Measurements from ENCODE around the gene MICB.

GRCh38 chr6:31473244-31473643 lies 24.7 kb upstream of the MICB start:
- no peak for TF ChIP-seq EZH2 (IDR thresholded peaks at IDR 0.05; ENCODE audit: insufficient read depth, low read length)
- TF ChIP-seq CTCF (IDR thresholded peaks at IDR 0.05; ENCODE audit: insufficient read depth, low read depth, low read length) = no peak
